ENCODE measurements around the gene INF2.
"Not testable (repeated sequence)": the region's sequence is repeated elsewhere in the genome, so short reads cannot be mapped to it uniquely, and the experiment has no call there.

INF2 gene

GRCh38 chr14:104747876-104748275 is 58.5 kb downstream of the INF2 start:
- no peak for DNase-seq

GRCh38 chr14:104749111-104749649 is 59.8 kb downstream of the INF2 start:
- DNase-seq: peak in 28 of 51 donors; percentile 20 to 81 (median 56)

GRCh38 chr14:104750056-104750752 is 60.8 kb downstream of the INF2 start:
- DNase-seq: no peak

- not testable (repeated sequence) for DNase-seq
Observed at GRCh38 chr14:104750753-104751057, 61.3 kb downstream of the INF2 start.

GRCh38 chr14:104751539-104752422 is 62.4 kb downstream of the INF2 start:
- DNase-seq: peak in 1 of 51 donors; percentile 46

GRCh38 chr14:104752423-104752734 is 63.0 kb downstream of the INF2 start:
- no peak for DNase-seq

- peak; percentile 87 to 100 (median 99) for DNase-seq
Observed at GRCh38 chr14:104752735-104753527, 63.5 kb downstream of the INF2 start, which contains the start of gene SIVA1. Gene SIVA1, plus strand, starts transcription at chr14:104753147. Its CDS starts 55 bp downstream, at chr14:104753202.

- peak in 1 of 51 donors; percentile 54 for DNase-seq
Observed at GRCh38 chr14:104753528-104754212, 64.3 kb downstream of the INF2 start.

- no peak for DNase-seq
Observed at GRCh38 chr14:104754213-104754851, 64.9 kb downstream of the INF2 start.

GRCh38 chr14:104755621-104756020 is 66.2 kb downstream of the INF2 start:
- DNase-seq: no peak

- DNase-seq: no peak
Observed at GRCh38 chr14:104756477-104757237, 67.2 kb downstream of the INF2 start.

GRCh38 chr14:104757238-104757585 is 67.8 kb downstream of the INF2 start:
- no peak for DNase-seq

GRCh38 chr14:104757681-104758392 is 68.4 kb downstream of the INF2 start:
- no peak for DNase-seq

GRCh38 chr14:104758981-104759969 is 69.9 kb downstream of the INF2 start:
- DNase-seq: no peak

- DNase-seq: no peak
Observed at GRCh38 chr14:104765517-104765916, 76.1 kb downstream of the INF2 start.

GRCh38 chr14:104766256-104766862 is 76.9 kb downstream of the INF2 start:
- DNase-seq: no peak

- no peak for DNase-seq
Observed at GRCh38 chr14:104766863-104767633, 77.6 kb downstream of the INF2 start.

All from hypothalamus (tissue), 51 donors.